Fibroblast of skin of back (primary cell): ENCODE data around the gene ITPRIPL2.

Source experiments
- DNase-seq: peaks from one replicate; pipeline ENCODE4 v3.0.0-alpha.2; 2013

Gene ITPRIPL2

GRCh38 chr16:19145010-19145409 lies 31.2 kb downstream of the ITPRIPL2 start:
- DNase-seq, result no peak

- no peak for DNase-seq
Measured at GRCh38 chr16:19147126-19147525, 33.4 kb downstream of the ITPRIPL2 start.

DNA sequence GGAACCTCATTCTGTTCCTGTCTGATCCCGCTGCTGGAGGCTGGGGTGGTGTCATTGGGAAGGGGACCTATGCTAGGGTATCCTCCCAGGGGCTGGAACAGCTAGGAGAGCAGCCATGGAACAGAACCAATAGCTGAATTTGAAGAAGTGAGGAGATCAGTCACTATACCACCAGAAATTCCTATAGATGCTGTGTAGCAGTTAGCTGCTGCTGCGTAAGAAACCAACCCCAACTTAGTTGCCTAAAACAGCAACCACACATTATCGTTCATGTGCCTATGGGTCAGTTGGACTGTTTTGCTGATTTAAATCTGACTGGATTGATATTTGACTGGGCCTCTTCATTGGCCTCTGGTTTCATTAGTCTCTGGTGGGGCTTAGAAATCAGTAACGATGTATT lies 33.9 kb downstream of the ITPRIPL2 start:
- DNase-seq, result no peak

- no peak for DNase-seq
Measured at GRCh38 chr16:19148189-19148588, 34.4 kb downstream of the ITPRIPL2 start.

DNA sequence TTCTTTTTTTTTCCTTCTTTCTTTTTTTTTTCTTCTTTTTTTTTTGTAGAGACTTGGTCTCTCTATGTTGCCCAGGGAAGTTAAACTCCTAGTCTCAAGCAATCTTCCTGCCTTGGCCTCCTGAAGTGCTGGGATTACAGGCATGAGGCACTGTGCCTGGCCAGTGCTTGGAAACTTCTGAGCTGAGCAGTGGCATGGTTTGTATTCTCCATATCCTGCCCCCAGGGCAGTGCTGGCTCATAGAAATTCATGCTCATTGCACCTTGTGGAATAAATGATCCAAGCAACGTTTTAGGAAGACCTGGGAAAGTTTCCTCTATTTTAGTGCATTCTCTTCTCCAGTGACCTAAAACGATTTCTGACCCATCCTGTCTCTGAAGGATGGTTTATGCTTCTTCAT lies 37.5 kb downstream of the ITPRIPL2 start:
- DNase-seq, result no peak

GRCh38 chr16:19152042-19152441 lies 38.3 kb downstream of the ITPRIPL2 start:
- DNase-seq, result no peak

GRCh38 chr16:19153876-19154275 lies 40.1 kb downstream of the ITPRIPL2 start:
- DNase-seq, result no peak

DNA sequence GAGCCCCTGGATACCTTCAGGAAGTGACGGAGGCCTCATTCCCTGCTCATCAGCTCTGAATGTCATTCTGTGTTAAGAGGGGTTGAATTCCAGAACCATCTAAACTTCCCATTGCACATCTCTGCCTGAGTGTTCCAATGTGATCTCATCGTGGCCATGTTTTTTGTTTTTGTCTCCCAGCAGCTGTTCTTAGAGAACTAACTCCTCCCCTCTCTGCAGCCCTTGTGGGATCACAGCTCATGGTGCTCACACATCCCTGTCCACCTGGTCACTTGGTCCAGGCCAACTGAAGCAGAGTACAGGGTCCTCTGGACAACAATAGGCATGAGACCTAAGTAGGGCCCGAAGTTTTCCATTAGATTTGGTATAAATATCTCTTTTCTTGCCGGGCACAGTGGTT lies 48.3 kb downstream of the ITPRIPL2 start:
- DNase-seq, result no peak

DNA sequence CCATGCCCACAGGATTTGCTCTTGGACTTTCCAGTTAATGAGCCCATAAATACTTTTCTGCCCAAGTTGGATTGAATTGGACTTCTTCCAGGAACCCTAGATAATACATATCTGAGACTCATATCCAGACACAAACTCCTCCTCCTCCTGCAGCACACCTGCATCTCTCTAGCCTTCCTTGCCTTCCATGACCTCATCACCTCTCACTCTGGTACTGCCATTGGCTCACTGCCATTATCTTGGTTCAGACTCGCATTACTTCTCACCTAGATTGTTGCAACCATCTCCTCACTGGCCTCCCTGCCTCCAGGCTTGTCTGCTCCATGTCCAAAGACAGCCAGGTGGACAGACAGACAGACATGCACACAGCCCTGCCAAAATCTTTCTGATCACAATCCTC lies 49.5 kb downstream of the ITPRIPL2 start:
- DNase-seq, result no peak

GRCh38 chr16:19164285-19164684 lies 50.5 kb downstream of the ITPRIPL2 start:
- no peak for DNase-seq

- DNase-seq, result no peak
Measured at GRCh38 chr16:19165101-19165500, 51.3 kb downstream of the ITPRIPL2 start.

DNA sequence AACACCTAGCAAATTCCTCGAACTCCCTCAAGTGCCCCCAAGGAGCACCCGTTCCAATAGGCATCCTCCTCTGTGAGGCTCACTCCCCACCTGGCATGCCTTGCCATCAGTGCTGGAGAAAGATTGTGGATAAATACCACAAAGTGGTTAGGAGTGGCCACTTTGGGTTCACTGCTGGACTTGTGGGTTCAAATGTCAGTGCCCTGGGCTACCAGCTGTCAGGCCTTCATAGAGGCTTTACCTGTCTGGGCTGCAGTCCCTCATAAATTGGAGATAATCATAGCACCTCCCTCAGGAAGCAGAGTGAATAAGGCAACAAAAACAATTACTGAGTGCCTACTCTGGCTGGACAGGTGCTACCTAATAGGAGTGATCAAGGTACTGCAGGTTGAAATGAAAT lies 52.7 kb downstream of the ITPRIPL2 start:
- no peak for DNase-seq

DNA sequence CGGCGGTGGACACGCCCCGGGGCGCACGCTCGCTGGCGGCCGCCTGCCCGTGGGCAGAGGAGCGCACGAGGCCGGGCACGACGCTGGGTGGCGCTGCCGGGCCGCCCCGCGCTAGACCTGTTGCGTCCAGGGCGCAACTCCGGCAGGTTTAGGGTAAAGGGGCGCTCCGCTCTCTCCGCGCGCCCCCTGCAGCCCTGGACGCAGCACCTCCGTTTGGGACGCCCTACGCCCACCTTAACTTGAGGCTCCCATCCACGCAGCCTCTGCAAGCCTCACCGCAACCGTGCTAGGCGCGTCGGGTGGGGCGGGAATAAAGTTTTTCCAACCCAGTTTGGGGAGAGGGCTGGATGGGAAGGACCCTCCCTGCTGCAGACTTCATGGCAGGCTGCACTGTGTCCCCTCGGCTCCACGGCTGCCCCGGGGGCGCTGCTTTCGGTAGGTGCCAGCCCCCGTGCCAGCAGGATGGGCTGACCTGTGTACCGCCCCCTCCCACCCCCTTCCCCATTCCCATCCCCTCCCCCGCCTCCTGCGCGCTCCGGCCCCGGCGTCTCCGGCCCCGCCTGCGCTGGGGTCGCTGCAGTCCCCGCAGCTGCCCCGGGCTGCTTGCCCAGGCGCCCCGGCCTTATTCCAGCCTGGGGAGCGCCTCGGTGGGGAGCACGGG lies 54.1 kb downstream of the ITPRIPL2 start, which contains the start of gene SYT17:
TSS of gene SYT17 (plus strand) at position 531 of the 661 bp plus-strand sequence. CDS start 407 bp downstream, outside the sequence.
- peak; percentile 48 for DNase-seq

DNA sequence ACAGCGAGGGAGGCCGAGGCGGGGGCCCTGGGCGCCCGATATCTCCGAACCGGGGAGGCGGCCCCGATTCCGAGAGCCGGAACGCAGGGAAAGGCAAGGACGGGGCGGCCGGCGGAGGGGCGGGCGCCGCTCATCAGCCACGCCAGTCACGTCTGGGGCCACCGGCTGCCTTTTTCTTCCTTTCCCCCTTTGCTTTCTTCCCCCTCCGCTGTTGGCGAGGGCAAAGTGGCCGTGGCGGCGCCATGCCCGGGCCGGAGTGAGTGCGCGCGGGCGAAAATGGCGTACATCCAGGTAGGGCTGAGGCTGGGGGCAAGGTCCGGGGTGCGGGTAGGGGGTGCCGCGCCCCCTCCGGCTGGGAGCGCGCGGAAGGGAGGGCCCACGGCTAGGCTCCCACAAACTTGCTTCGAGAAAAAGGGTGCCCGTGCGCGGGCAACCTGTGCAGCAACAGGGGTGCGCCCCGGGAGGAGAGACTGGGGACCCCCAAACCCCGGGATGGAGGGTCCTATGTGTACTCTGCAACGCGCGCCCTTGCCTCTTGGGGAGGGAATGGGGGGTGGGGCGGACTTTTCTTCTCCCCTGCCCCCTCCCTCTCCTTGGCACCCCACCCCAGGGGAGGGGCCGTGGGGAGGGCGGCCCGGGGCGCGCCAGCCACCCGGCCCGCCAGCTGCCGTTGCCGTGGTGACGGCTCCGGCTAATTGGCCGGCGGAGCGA lies 54.8 kb downstream of the ITPRIPL2 start:
- DNase-seq, result no peak

DNA sequence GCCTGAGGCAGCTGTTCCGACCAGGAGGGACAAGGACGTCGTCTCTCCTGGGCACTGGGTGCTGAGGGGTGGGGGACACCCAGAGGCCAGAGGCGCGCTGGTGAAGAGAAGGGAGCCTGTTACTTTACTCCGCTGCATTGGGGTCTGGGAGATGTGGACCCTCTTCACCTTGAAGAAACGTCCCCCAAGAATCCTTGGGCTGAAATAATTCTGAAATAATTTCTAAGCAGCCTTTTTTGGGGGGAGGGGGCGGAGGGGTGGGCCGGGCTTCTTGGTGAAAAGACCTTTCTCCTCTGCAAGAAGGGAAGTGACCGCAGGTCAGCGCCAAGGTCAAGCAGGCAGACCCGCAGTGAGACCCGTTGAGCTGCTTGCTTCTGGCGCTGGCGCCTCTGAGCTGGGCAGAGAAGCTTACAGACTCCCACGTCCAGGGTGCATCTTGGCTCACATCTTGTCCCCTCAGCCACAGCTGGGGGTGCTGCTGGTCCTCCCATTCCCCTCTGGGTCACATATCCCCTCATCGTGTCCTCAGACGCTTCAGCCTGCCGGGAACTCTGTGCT lies 55.4 kb downstream of the ITPRIPL2 start:
- no peak for DNase-seq

DNA sequence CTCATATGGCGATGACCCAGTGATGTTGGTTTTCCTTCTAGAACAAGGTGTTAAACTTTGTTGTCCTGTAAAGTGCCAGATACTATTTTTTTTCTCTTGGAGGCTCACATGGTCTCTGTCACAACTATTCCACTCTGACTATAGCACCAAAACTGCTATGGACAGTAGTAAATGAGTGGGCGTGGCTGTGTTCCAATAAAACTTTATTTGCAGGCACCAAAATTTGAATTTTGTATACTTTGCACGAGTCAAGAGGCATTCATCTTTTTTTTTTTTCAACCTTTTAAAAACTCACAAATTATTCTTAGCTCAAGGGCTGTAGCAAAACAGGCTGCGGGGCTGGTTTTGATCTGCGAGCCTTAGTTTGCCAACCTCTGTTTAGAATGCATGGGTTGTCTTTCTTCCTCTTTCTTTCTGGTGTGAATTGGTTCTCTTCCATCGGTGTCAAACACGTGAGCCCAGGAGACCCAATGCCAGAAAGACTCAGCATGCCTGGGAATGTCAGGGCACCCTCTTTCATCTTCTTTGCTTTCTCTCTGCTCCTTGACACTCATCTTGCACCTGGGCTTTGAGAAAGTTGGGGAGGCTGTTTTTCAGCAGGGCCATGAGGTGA lies 56.4 kb downstream of the ITPRIPL2 start:
- no peak for DNase-seq
